ENCODE measurements around the gene AK5. TPM values are rescaled to one million over a fixed set of nuclear protein-coding genes. Genes with fewer than 3 reads are reported as not detected.
A peak's percentile ranks its signal among the peaks of the same experiment; 100 is the strongest.

Gene AK5
- total and polyA plus RNA-seq, 2 of the 4 experiments (the other 2 are of a cell fraction) = 22.5 to 25.8 TPM

DNA sequence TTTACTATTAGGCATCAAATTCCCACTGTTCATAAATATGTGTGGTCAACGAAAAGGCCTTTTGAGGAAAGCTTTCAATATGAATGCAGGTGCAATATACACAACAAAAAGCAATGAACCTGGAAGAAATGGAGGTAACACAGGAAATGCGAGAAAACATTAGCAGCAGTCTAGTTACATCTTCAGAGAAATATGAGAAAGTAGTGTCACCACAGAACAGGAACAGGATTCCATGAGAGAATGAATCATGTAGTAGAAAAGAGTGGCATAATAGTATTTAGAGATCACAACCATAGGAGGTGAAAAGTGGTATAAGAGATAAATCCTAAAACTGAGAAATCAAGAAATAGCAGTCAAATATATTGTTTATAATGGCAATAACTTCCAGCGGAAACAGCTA, 103.7 kb downstream of the AK5 start:
- Histone ChIP-seq H3K79me1 (ENCODE audit: low read depth in 1 of 2, low read length in 2 of 2) (peaks cover 0 to 38% of the 10 kb centered on the region in 2 experiments; a peak in 2 of 4 replicates), H3K4me1 (ENCODE audit: control insufficient read depth, insufficient read depth, low read length) (peaks cover 7% of the 10 kb centered on the region), H2BK15ac (ENCODE audit: low read depth, low read length) (no peak overlapping the region), H3K9me3 (ENCODE audit: control insufficient read depth, insufficient read depth, low read length) (no peaks in the 10 kb centered on the region), H3K4me3 (ENCODE audit: insufficient read depth, low read depth, low read length) (no peak overlapping the region), H3K14ac (replicated peaks; ENCODE audit: low read depth, low read length) (no peak overlapping the region), H2AK5ac (ENCODE audit: low read depth, low read length) (no peak overlapping the region), H2AFZ (replicated peaks; ENCODE audit: low read length, poor library complexity) (no peak overlapping the region), H3K36me3 (ENCODE audit: control insufficient read depth, insufficient read depth, low read length) (no peaks in the 10 kb centered on the region; the same call in 1 of the 2 replicates), H4K8ac (ENCODE audit: low read depth in 2 of 2, low read length in 2 of 2) (no peak overlapping the region), H2AK9ac (replicated peaks; ENCODE audit: low read depth, low read length, poor library complexity) (no peak overlapping the region), H3K9me1 (ENCODE audit: insufficient read depth, low read length) (peaks cover 4% of the 10 kb centered on the region; the same call in 1 of the 2 replicates), H2BK20ac (ENCODE audit: low read depth, low read length) (no peak overlapping the region), H3K27ac (ENCODE audit: insufficient read depth, low read length) (no peak overlapping the region), H4K91ac (ENCODE audit: insufficient read depth, low read depth, low read length) (no peak overlapping the region), H3K4ac (ENCODE audit: low read depth, low read length) (no peak overlapping the region), H4K5ac (ENCODE audit: low read depth, low read length) (no peak overlapping the region), H4K20me1 (ENCODE audit: insufficient read depth, low read length) (no peaks in the 10 kb centered on the region), H3K27me3 (ENCODE audit: control insufficient read depth, insufficient read depth, low read length) (no peaks in the 10 kb centered on the region), H2BK120ac (ENCODE audit: low read depth, low read length) (no peak overlapping the region), H3K9ac (ENCODE audit: low read depth, low read length) (no peak overlapping the region), H3K18ac (ENCODE audit: low read depth, low read length) (no peak overlapping the region), H2BK5ac (ENCODE audit: low read depth, low read length, poor library complexity, severe bottlenecking) (no peak overlapping the region), H3K4me2 (ENCODE audit: low read depth, low read length) (no peak overlapping the region; the same call in 1 of the 2 replicates), H3K23ac (ENCODE audit: low read depth, low read length) (no peak overlapping the region), H3K56ac (ENCODE audit: extremely low read depth, insufficient read depth, low read length) (no peak overlapping the region)
- in situ Hi-C loops (cut with MboI; ENCODE audit: low sequenced_read_pairs) = no loop called here
- dilution Hi-C loops (cut with HindIII; ENCODE audit: low sequenced_read_pairs, unreplicated experiment) = no loop called here
- ATAC-seq (ENCODE audit: low read depth) (no peak; the same call in 1 of the 2 replicates), DNase-seq (peak; percentile 30)
- ChIA-PET POLR2A (ENCODE audit: unreplicated experiment) (no interaction called here), CTCF (no interaction called here)
- intact Hi-C loops (cut with micrococcal nuclease) = no loop called here
- no peak for TF ChIP-seq POLR2A (IDR thresholded peaks at IDR 0.05; ENCODE audit: low read depth, low read length)
- TF ChIP-seq RAD21 (IDR thresholded peaks at IDR 0.05; ENCODE audit: low read length) = no peak
- no peak for TF ChIP-seq SMC3 (IDR thresholded peaks at IDR 0.05; ENCODE audit: low read depth, low read length)
- TF ChIP-seq, protein P1, sequence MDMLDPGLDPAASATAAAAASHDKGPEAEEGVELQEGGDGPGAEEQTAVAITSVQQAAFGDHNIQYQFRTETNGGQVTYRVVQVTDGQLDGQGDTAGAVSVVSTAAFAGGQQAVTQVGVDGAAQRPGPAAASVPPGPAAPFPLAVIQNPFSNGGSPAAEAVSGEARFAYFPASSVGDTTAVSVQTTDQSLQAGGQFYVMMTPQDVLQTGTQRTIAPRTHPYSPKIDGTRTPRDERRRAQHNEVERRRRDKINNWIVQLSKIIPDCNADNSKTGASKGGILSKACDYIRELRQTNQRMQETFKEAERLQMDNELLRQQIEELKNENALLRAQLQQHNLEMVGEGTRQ (IDR thresholded peaks at IDR 0.05; ENCODE audit: low read depth, low read length) = no peak
- TF ChIP-seq RFX5 (IDR thresholded peaks at IDR 0.05; ENCODE audit: low read depth, low read length) = no peak
- TF ChIP-seq, protein P2, sequence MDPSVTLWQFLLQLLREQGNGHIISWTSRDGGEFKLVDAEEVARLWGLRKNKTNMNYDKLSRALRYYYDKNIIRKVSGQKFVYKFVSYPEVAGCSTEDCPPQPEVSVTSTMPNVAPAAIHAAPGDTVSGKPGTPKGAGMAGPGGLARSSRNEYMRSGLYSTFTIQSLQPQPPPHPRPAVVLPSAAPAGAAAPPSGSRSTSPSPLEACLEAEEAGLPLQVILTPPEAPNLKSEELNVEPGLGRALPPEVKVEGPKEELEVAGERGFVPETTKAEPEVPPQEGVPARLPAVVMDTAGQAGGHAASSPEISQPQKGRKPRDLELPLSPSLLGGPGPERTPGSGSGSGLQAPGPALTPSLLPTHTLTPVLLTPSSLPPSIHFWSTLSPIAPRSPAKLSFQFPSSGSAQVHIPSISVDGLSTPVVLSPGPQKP (IDR thresholded peaks at IDR 0.05; ENCODE audit: borderline replicate concordance, low read depth, low read length) = no peak
- no TSS peak for BruUV-seq (replicated peaks)
- WGBS, 2 experiments (ENCODE audit: extremely low coverage in 2 of 2, insufficient read length in 1 of 2) = no CpG with 5 or more reads among the region's 3 CpGs
